Neural cell (in vitro differentiated cells): ENCODE results near the gene RLF.

ENCODE experiments used
- EP300 ChIP-seq: fragments of 450-650 bp; conservative IDR thresholded peaks from 2 replicates; pipeline ENCODE4 v1.6.1; 2014; ENCODE audit warnings: antibody characterized with exemption, mild to moderate bottlenecking, moderate library complexity; ENCODE audit not compliant: poor library complexity, severe bottlenecking
- EZH2 ChIP-seq: fragments of 200-600, 300-800 bp; shearing (Covaris generic), sonication (generic); IDR thresholded peaks from 2 replicates; pipeline ENCODE4 v1.6.1; 2014; ENCODE audit warnings: antibody characterized with exemption, low read length, borderline replicate concordance, mild to moderate bottlenecking; ENCODE audit not compliant: insufficient read depth, poor library complexity, severe bottlenecking
- MXI1 ChIP-seq: fragments of 450-650 bp; conservative IDR thresholded peaks from 2 replicates; pipeline ENCODE4 v1.6.1; 2014; ENCODE audit warnings: antibody characterized with exemption, mild to moderate bottlenecking; ENCODE audit not compliant: poor library complexity, severe bottlenecking
- POLR2AphosphoS5 ChIP-seq: IDR thresholded peaks from 2 replicates; pipeline ENCODE4 v1.6.1; 2012
- SMC3 ChIP-seq: fragments of 450-650 bp; conservative IDR thresholded peaks from 2 replicates; pipeline ENCODE4 v1.6.1; 2014; ENCODE audit warnings: antibody characterized with exemption, mild to moderate bottlenecking, moderate library complexity; ENCODE audit not compliant: poor library complexity
- TF ChIP-seq, protein P1 (sequence below): fragments of 450-650 bp; IDR thresholded peaks from 2 replicates; pipeline ENCODE4 v1.5.1; 2014; ENCODE audit warnings: antibody characterized with exemption, mild to moderate bottlenecking, moderate library complexity; ENCODE audit not compliant: poor library complexity, severe bottlenecking
- TF ChIP-seq, protein P2 (sequence below): IDR thresholded peaks from 2 replicates; pipeline ENCODE4 v1.6.1; 2012; ENCODE audit warnings: borderline replicate concordance

DNA sequence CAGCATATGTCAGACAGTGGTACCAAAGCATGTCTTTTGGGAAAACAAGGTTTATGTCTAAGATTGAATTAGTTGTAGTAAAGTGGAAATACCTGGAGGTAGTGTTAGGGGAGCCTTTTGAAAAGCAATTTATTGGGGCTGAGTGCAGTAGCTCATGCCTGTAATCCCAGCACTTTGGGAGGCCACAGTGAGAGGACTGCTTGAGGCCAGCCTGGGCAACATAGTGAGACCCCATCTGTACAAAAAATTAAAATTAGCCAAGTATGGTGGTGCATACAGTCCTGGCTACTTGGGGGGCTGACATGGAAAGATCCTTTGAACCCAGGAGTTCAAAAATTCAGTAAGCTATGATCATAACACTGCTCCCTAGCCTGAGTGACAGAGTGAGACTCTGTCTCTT, 104.1 kb downstream of the RLF start:
- TF ChIP-seq EP300, result no peak
- no peak for TF ChIP-seq EZH2
- TF ChIP-seq, protein P1, sequence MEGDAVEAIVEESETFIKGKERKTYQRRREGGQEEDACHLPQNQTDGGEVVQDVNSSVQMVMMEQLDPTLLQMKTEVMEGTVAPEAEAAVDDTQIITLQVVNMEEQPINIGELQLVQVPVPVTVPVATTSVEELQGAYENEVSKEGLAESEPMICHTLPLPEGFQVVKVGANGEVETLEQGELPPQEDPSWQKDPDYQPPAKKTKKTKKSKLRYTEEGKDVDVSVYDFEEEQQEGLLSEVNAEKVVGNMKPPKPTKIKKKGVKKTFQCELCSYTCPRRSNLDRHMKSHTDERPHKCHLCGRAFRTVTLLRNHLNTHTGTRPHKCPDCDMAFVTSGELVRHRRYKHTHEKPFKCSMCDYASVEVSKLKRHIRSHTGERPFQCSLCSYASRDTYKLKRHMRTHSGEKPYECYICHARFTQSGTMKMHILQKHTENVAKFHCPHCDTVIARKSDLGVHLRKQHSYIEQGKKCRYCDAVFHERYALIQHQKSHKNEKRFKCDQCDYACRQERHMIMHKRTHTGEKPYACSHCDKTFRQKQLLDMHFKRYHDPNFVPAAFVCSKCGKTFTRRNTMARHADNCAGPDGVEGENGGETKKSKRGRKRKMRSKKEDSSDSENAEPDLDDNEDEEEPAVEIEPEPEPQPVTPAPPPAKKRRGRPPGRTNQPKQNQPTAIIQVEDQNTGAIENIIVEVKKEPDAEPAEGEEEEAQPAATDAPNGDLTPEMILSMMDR, result no peak
- TF ChIP-seq, protein P2, sequence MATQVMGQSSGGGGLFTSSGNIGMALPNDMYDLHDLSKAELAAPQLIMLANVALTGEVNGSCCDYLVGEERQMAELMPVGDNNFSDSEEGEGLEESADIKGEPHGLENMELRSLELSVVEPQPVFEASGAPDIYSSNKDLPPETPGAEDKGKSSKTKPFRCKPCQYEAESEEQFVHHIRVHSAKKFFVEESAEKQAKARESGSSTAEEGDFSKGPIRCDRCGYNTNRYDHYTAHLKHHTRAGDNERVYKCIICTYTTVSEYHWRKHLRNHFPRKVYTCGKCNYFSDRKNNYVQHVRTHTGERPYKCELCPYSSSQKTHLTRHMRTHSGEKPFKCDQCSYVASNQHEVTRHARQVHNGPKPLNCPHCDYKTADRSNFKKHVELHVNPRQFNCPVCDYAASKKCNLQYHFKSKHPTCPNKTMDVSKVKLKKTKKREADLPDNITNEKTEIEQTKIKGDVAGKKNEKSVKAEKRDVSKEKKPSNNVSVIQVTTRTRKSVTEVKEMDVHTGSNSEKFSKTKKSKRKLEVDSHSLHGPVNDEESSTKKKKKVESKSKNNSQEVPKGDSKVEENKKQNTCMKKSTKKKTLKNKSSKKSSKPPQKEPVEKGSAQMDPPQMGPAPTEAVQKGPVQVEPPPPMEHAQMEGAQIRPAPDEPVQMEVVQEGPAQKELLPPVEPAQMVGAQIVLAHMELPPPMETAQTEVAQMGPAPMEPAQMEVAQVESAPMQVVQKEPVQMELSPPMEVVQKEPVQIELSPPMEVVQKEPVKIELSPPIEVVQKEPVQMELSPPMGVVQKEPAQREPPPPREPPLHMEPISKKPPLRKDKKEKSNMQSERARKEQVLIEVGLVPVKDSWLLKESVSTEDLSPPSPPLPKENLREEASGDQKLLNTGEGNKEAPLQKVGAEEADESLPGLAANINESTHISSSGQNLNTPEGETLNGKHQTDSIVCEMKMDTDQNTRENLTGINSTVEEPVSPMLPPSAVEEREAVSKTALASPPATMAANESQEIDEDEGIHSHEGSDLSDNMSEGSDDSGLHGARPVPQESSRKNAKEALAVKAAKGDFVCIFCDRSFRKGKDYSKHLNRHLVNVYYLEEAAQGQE, result no peak
- no peak for TF ChIP-seq MXI1
- TF ChIP-seq SMC3, result no peak
- no peak for TF ChIP-seq POLR2AphosphoS5
